ENCODE measurements around the gene ZDHHC19.

Gene ZDHHC19

GRCh38 chr3:196225763-196226364, 14.7 kb upstream of the ZDHHC19 start:
- no peak overlapping the region for H3K4me2 ChIP-seq (ENCODE audit: insufficient read depth, low read length)
- no peaks in the 10 kb centered on the region for H3K9me3 ChIP-seq (ENCODE audit: insufficient read depth, low read length, severe bottlenecking)
- H2AFZ ChIP-seq (ENCODE audit: low read depth, low read length), result no peak overlapping the region
- H3K36me3 ChIP-seq (ENCODE audit: insufficient read depth, low read length), result no peaks in the 10 kb centered on the region
- no peak for ATAC-seq (ENCODE audit: insufficient read depth, low read depth)
- no peaks in the 10 kb centered on the region for H3K4me1 ChIP-seq (ENCODE audit: insufficient read depth, low read length)
- H3K9ac ChIP-seq (ENCODE audit: low read depth, low read length), result no peak overlapping the region
- H3K79me2 ChIP-seq (ENCODE audit: insufficient read depth, low read length), result no peaks in the 10 kb centered on the region
- H4K20me1 ChIP-seq (ENCODE audit: insufficient read depth, low read length), result no peaks in the 10 kb centered on the region
- DNase-seq, result no peak
- no peaks in the 10 kb centered on the region for H3K27me3 ChIP-seq (ENCODE audit: insufficient read depth, low read length, poor library complexity)
- no peak overlapping the region for H3K4me3 ChIP-seq (ENCODE audit: low read depth in 1 of 2, low read length in 2 of 2)
- TF ChIP-seq EZH2 (IDR thresholded peaks at IDR 0.05; ENCODE audit: borderline replicate concordance, low read depth, low read length, severe bottlenecking) (no peak), CTCF (IDR thresholded peaks at IDR 0.05; ENCODE audit: borderline replicate concordance, extremely low read depth, low read length, poor library complexity, severe bottlenecking) (no peak)
- no peak overlapping the region for H3K27ac ChIP-seq (ENCODE audit: low read length)

GRCh38 chr3:196225086-196225485, 13.9 kb upstream of the ZDHHC19 start:
- H3K36me3 ChIP-seq (ENCODE audit: insufficient read depth, low read length), result no peaks in the 10 kb centered on the region
- H3K4me2 ChIP-seq (ENCODE audit: insufficient read depth, low read length), result no peak overlapping the region
- no peak overlapping the region for H3K4me3 ChIP-seq (ENCODE audit: low read depth in 1 of 2, low read length in 2 of 2)
- no peak overlapping the region for H3K9ac ChIP-seq (ENCODE audit: low read depth, low read length)
- peaks cover under 1% of the 10 kb centered on the region for H3K4me1 ChIP-seq (ENCODE audit: insufficient read depth, low read length)
- H3K27ac ChIP-seq (ENCODE audit: low read length), result no peak overlapping the region
- no peaks in the 10 kb centered on the region for H3K9me3 ChIP-seq (ENCODE audit: insufficient read depth, low read length, severe bottlenecking)
- ATAC-seq (ENCODE audit: insufficient read depth, low read depth), result no peak
- H2AFZ ChIP-seq (ENCODE audit: low read depth, low read length), result no peak overlapping the region
- TF ChIP-seq EZH2 (IDR thresholded peaks at IDR 0.05; ENCODE audit: borderline replicate concordance, low read depth, low read length, severe bottlenecking) (no peak), CTCF (IDR thresholded peaks at IDR 0.05; ENCODE audit: borderline replicate concordance, extremely low read depth, low read length, poor library complexity, severe bottlenecking) (no peak)
- H3K27me3 ChIP-seq (ENCODE audit: insufficient read depth, low read length, poor library complexity), result no peaks in the 10 kb centered on the region
- H3K79me2 ChIP-seq (ENCODE audit: insufficient read depth, low read length), result no peaks in the 10 kb centered on the region
- DNase-seq, result no peak
- H4K20me1 ChIP-seq (ENCODE audit: insufficient read depth, low read length), result no peaks in the 10 kb centered on the region

- Histone ChIP-seq H3K9me3 (ENCODE audit: insufficient read depth, low read length, severe bottlenecking) (no peaks in the 10 kb centered on the region), H3K4me1 (ENCODE audit: insufficient read depth, low read length) (peaks cover 21% of the 10 kb centered on the region), H2AFZ (ENCODE audit: low read depth, low read length) (no peak overlapping the region), H3K27ac (ENCODE audit: low read length) (no peak overlapping the region), H3K27me3 (ENCODE audit: insufficient read depth, low read length, poor library complexity) (no peaks in the 10 kb centered on the region), H3K79me2 (ENCODE audit: insufficient read depth, low read length) (no peaks in the 10 kb centered on the region), H3K9ac (ENCODE audit: low read depth, low read length) (no peak overlapping the region), H3K4me3 (ENCODE audit: low read depth in 1 of 2, low read length in 2 of 2) (no peak overlapping the region), H4K20me1 (ENCODE audit: insufficient read depth, low read length) (no peaks in the 10 kb centered on the region), H3K36me3 (ENCODE audit: insufficient read depth, low read length) (no peaks in the 10 kb centered on the region), H3K4me2 (ENCODE audit: insufficient read depth, low read length) (no peak overlapping the region)
- DNase-seq (no peak), ATAC-seq (ENCODE audit: insufficient read depth, low read depth) (no peak)
- TF ChIP-seq CTCF (IDR thresholded peaks at IDR 0.05; ENCODE audit: borderline replicate concordance, extremely low read depth, low read length, poor library complexity, severe bottlenecking) (no peak), EZH2 (IDR thresholded peaks at IDR 0.05; ENCODE audit: borderline replicate concordance, low read depth, low read length, severe bottlenecking) (no peak)
Measured at GRCh38 chr3:196222876-196223595, 11.8 kb upstream of the ZDHHC19 start.

Measured in DND-41 (cell line).